NCI-H2107 treated with DMSO at 0.1 percent for 48 hours (cell line): ENCODE results near the gene VPS37B.
"Not testable (repeated sequence)": the region's sequence is repeated elsewhere in the genome, so short reads cannot be mapped to it uniquely, and the experiment has no call there.

ENCODE experiments used
- DNase-seq: peaks from one replicate; lab custom pipeline; 2025; ENCODE audit not compliant: unreplicated experiment; lab: John Stamatoyannopoulos, UW

VPS37B gene

DNA sequence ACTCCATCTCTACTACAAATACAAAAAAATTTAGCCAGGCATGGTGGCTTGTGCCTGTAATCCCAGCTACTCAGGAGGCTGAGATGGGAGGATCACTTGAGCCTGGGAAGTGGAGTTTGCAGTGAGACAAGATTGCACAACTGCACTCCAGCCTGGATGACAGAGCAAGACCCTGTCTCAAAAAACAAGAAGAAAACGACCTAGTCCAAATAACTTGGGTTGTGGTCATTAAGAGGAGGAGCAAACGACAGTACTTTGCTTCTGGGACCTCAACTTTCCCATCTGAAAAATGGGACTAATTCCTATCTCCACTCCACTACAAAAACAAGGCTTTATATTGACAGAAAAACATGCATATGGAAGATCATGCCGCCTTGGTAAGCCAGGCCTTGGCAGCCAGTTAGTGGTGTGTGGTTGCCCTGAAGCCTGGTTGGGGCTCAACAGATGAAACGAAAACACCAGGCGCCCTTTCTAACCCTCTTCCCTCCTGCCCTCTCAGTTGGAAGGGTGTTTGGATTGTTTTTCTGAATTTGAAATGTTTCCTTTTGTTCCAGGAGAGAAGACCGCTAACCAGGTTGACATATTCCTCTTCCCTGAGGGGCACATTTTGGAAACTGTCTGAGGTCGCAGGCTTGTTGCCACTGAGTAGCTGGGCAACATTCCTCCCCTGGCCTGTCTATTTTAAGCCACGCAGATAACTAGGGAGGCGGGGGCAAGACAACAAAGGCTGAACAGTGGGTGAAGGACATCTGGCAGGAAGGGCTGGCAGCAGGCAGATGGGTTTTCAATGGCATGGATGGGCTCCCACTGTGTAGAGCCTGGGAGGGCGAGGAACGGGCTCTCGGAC is 13.7 kb upstream of the VPS37B start:
- DNase-seq = peak; percentile 62

- no peak for DNase-seq
Observed at GRCh38 chr12:122908915-122909314, 13.0 kb upstream of the VPS37B start.

DNA sequence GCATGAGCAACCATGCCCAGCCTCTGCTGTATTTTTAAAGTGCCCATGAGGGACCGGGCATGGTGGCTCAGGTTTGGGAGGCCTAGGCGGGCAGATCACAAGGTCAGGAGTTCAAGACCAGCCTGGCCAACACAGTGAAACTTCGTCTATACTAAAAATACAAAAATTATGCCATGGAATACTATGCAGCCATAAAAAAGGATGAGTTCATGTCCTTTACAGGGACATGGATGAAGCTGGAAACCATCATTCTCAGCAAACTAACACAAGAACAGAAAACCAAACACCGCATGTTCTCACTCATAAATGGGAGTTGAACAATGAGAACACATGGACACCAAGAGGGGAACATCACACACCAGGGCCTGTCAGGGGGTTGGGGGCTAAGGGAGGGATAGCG is 9.3 kb upstream of the VPS37B start:
- DNase-seq = not testable (repeated sequence)

DNA sequence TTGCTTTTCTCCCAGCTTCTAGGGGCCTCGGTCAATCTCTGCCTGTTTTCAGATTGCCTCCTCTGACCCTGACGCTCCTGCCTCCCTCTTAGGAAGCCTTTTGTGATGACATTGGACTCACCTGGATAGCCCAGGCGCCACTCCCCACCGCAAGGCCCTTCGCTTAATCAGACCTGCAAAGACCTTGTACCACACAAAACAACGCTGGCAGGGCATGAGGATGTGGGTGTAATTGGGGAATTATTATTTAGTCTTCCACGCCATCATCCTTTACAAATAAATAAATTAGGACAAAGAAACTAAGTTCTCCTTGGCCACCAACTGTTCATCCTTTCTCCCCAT is 7.7 kb upstream of the VPS37B start:
- no peak for DNase-seq

DNA sequence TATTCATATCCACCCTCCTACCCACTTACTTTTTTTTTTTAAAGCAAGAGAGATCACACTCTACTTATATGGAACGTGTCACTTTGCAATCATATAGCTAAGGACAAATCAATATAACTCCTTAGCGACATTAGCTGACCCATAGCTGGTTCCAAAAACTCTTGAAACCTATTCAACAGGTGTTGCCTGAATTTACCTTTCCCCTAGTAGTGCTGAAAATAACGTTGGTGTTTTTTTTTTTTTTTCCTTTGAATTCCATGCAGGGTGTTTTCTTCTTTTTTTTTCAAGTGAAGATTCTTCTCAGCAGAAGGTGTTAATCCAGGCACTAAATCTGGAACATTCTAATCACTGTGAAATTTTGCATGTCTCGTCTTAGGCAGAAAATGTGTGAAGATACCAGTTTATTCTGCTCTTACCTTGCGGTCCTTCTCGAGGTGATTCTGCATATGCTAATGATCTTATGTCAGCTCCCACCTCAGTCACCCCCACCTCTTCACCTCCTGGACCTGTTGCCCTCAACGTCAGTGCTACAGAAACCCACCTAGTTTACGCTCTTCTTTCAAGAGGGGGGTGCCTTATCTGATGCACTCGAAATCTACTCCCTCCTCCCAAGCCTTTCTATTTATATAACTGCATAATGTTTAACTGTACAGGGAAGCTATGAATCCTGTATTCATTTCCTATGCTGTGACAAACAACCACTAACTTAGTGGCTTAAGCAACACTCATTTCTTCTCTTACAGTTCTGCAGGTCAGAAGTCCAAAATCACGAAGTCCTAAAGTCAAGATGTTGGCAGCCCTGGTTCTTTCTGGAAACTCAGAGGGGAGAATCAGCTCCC is 7.1 kb upstream of the VPS37B start:
- no peak for DNase-seq

GRCh38 chr12:122899887-122900286 is 4.0 kb upstream of the VPS37B start:
- no peak for DNase-seq

- no peak for DNase-seq
Observed at GRCh38 chr12:122896662-122897061, 738 bp upstream of the VPS37B start.

DNA sequence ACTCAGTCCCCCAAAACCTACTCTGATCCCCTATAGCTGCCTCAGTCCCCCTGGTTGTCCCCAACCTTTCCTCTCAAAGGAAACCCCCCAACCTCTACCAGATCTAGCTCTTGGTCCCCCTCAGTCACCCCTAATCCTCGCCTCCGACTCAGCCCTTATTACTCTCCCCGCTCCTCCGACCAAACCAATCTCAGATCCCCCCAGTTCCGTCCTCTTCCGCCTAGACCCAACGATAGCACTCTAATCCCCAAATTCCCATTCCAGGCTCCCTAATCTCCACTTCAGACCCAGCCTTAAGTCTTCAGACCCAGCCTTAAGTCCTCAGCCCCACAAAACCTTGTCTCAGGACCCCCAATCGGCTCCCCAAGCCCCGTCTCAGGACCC is 612 bp downstream of the VPS37B start:
- no peak for DNase-seq

- no peak for DNase-seq
Observed at GRCh38 chr12:122894193-122895121, 1.5 kb downstream of the VPS37B start.

DNA sequence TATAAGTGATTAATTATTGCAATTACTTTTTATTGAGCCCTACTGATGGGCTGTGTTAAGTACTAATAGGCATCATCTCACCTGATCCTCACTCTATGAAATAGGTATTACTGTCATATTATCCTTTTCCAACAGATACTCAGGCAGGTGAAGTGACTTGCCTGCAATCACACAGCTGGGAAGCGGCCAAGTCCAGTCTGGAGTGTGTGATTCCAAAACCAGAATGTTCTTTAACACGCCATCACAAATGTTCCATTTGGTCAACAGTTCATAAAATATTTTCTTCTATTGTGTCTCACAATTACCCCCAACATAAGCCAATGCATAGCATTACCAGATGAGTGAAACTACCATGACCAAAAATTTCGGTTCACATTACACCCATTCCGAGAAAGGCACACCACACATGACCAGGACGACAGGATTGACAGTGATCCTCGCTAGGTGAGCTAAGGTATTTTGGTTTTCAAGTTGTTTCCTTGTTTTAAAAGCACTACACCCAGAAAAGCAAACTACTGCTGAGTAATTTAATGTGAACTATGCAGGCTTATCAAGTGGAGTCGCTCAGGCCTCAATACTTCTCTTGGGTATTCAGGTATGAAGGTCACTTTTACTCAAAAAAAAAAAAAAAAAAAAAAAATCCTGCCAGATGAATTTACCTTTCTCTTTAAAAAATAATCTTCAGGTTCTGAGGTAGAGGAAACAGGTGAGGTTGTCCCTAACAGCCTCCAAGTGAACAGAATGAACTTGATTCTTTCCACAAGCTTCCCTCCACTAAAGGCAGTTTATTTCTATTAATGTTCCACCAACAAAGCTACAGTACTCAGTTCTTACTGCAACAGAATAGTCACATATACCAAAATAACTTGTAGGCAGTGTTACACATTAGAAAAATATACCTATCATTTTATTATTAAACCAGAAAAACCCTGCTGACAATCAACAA is 2.4 kb downstream of the VPS37B start:
- DNase-seq = no peak

- not testable (repeated sequence) for DNase-seq
Observed at GRCh38 chr12:122892724-122893123, 3.2 kb downstream of the VPS37B start.

GRCh38 chr12:122891661-122892525 is 4.0 kb downstream of the VPS37B start:
- DNase-seq = no peak

DNA sequence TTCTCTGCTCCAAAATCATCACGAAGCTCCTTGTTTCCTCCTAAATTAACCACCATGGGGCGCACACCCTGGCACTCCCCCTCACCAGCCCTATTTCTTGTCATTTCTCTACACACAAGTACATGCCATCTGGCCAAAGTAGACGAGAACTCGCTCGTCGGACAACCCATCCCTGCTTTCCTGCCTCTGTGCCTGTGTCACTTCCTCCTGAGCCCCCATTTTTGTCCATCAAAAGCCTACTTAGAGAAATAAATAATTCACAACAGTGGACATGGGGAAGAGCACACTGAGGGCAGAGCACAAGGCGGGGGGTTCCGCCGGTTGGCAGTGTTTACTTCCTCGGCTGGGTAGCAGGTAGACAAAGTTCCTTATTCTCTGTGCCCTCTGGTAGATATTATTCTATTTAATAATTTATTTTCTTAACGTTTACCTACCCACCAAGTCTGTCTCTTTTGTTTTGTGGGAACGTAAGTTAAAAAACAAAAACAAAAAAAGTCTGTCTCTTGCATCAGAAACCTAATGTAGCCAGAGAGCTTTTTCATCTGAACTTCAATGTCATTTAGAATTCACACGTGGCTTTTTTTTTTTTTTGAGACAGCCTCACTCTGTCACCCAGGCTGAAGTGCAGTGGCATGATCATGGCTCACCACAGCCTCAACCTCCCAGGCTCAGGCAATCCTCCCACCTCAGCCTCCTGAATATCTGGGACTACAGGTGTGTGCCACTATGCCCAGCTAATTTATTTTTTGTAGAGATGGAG is 6.0 kb downstream of the VPS37B start:
- no peak for DNase-seq

- peak; percentile 88 for DNase-seq
Observed at GRCh38 chr12:122888232-122888752, 7.6 kb downstream of the VPS37B start.

DNA sequence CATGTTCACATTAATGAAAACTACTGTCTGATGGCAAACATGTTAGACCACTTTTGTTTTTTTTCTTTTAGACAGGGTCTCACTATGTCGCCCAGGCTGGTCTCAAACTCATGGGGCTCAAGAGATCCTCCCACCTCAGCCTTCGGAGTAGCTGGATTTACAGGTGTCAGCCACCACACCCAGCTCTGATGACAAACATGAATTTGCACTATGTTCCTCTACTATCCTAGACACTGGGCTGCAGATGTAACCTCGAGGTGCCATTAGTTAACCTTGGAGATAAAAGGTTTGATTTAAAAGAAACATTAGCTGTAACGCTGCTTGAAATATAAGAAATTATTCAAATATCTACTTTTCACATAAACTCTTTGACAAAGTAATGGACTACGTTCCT is 8.1 kb downstream of the VPS37B start:
- no peak for DNase-seq

GRCh38 chr12:122886851-122887818 is 8.8 kb downstream of the VPS37B start:
- DNase-seq = no peak

GRCh38 chr12:122886161-122886560 is 9.8 kb downstream of the VPS37B start:
- DNase-seq = no peak
